Measurements from ENCODE around the gene CDCP2. TPM values are rescaled to one million over a fixed set of nuclear protein-coding genes. Genes with fewer than 3 reads are reported as not detected.

Gene CDCP2
- total and polyA plus RNA-seq, 2 of the 8 experiments (the other 6 are each of a cell fraction or from before 2014, with no cell fraction given), result not detected

- no peak overlapping the region for H2BK12ac ChIP-seq (ENCODE audit: low read depth, low read length)
- H4K20me1 ChIP-seq (replicated peaks in 1 of 2; ENCODE audit: control insufficient read depth in 1 of 2, insufficient read depth in 2 of 2, low read length in 2 of 2), result peaks cover 0 to 5% of the 10 kb centered on the region in 2 experiments
- ChIA-PET CTCF (ENCODE audit: partially characterized antibody) (interaction anchor here (0.6 to 6.5 kb wide), 39 partner anchors 10 to 329 kb away, joined by 3 to 55 read pairs (median 5); partner anchors contain the start of genes CDCP2, CYB5RL and MRPL37), POLR2A (ENCODE audit: partially characterized antibody) (no interaction called here)
- H3K14ac ChIP-seq (ENCODE audit: insufficient read length), result no peak overlapping the region
- H3K4ac ChIP-seq (replicated peaks; ENCODE audit: insufficient read length, low read depth, low read length), result no peak overlapping the region
- 94% methylated on average over 5 of the region's 5 CpGs; no CpG with 5 or more reads in 1 of the 2 experiments for WGBS, 2 experiments (ENCODE audit: extremely low coverage in 1 of 2, insufficient coverage in 1 of 2, insufficient read length in 1 of 2, insufficient replicate concordance in 2 of 2, low coverage in 1 of 2, low lambda C conversion rate in 2 of 2, missing lambda C conversion rate in 1 of 2)
- no peak overlapping the region for H3K18ac ChIP-seq (ENCODE audit: extremely low read depth, low read length)
- no peak overlapping the region for H3K56ac ChIP-seq (replicated peaks; ENCODE audit: insufficient read length, low read depth, low read length)
- H2BK20ac ChIP-seq (ENCODE audit: low read length), result no peak overlapping the region
- no peak overlapping the region for H2BK15ac ChIP-seq (ENCODE audit: low read length)
- no peak overlapping the region for H2BK5ac ChIP-seq (ENCODE audit: low read depth, low read length)
- DNase-seq (ENCODE audit: low read depth in 1 of 2, low spot score in 2 of 2) (no peak), FAIRE-seq (no peak)
- no peak overlapping the region for H3K23ac ChIP-seq (ENCODE audit: insufficient read length)
- H3K27ac ChIP-seq (ENCODE audit: low read depth, low read length), result no peak overlapping the region
- H4K91ac ChIP-seq (replicated peaks; ENCODE audit: insufficient read length, low read length), result no peak overlapping the region
- no peak overlapping the region for H4K5ac ChIP-seq (ENCODE audit: insufficient read length, low read depth, low read length)
- H3K79me1 ChIP-seq (ENCODE audit: low read depth, low read length), result no peaks in the 10 kb centered on the region
- H3K4me3 ChIP-seq (ENCODE audit: extremely low read depth in 1 of 4, insufficient read depth in 2 of 4, low read depth in 3 of 4, low read length in 4 of 4), result no peak overlapping the region
- no peaks in the 10 kb centered on the region for H3K27me3 ChIP-seq (replicated peaks in 1 of 4; ENCODE audit: control insufficient read depth in 3 of 4, extremely low read depth in 1 of 4, insufficient read depth in 3 of 4, low read length in 3 of 4)
- H2BK120ac ChIP-seq (replicated peaks; ENCODE audit: low read depth, low read length), result no peak overlapping the region
- H3K36me3 ChIP-seq (ENCODE audit: control insufficient read depth in 2 of 4, insufficient read depth in 4 of 4, low read length in 3 of 4), result no peaks in the 10 kb centered on the region; a peak in 1 of 8 replicates
- no peak overlapping the region for H2AFZ ChIP-seq (ENCODE audit: low read length)
- H3K4me2 ChIP-seq (ENCODE audit: insufficient read depth in 1 of 2, low read depth in 2 of 2, low read length in 2 of 2), result no peak overlapping the region
- no peak overlapping the region for H4K8ac ChIP-seq (ENCODE audit: extremely low read depth, insufficient read depth, low read length)
- no peak overlapping the region for H2AK5ac ChIP-seq (ENCODE audit: low read depth, low read length)
- no peak for TF ChIP-seq SP2 (IDR thresholded peaks at IDR 0.05; ENCODE audit: low read length)
- no peak for TF ChIP-seq SRF (IDR thresholded peaks at IDR 0.05; ENCODE audit: low read depth, low read length)
- no peak for TF ChIP-seq GTF2F1 (IDR thresholded peaks at IDR 0.05; ENCODE audit: borderline replicate concordance, low read depth, low read length)
- TF ChIP-seq RFX5 (IDR thresholded peaks at IDR 0.05; ENCODE audit: borderline replicate concordance, low read depth, low read length), result no peak
- no peak for TF ChIP-seq BRCA1 (IDR thresholded peaks at IDR 0.05; ENCODE audit: low read depth, low read length)
- TF ChIP-seq SIN3A (conservative IDR thresholded peaks at IDR 0.05 in 1 of 2, IDR thresholded peaks at IDR 0.05 in 1 of 2; ENCODE audit: low read depth in 1 of 2, low read length in 2 of 2), result no peak
- no peak for TF ChIP-seq RAD21 (IDR thresholded peaks at IDR 0.05 in 1 of 2, conservative IDR thresholded peaks at IDR 0.05 in 1 of 2; ENCODE audit: low read depth in 2 of 2, low read length in 2 of 2)
- TF ChIP-seq, protein P1, sequence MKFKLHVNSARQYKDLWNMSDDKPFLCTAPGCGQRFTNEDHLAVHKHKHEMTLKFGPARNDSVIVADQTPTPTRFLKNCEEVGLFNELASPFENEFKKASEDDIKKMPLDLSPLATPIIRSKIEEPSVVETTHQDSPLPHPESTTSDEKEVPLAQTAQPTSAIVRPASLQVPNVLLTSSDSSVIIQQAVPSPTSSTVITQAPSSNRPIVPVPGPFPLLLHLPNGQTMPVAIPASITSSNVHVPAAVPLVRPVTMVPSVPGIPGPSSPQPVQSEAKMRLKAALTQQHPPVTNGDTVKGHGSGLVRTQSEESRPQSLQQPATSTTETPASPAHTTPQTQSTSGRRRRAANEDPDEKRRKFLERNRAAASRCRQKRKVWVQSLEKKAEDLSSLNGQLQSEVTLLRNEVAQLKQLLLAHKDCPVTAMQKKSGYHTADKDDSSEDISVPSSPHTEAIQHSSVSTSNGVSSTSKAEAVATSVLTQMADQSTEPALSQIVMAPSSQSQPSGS (IDR thresholded peaks at IDR 0.05; ENCODE audit: low read length), result no peak
- no peak for TF ChIP-seq SP4 (IDR thresholded peaks at IDR 0.05; ENCODE audit: low read length)
- TF ChIP-seq FOSL1 (IDR thresholded peaks at IDR 0.05; ENCODE audit: insufficient read depth, low read depth, low read length), result no peak
- H3K23me2 ChIP-seq (ENCODE audit: low read depth, low read length), result no peaks in the 10 kb centered on the region
- no peaks in the 10 kb centered on the region for H3K4me1 ChIP-seq (replicated peaks in 1 of 4; ENCODE audit: control insufficient read depth in 3 of 4, insufficient read depth in 4 of 4, low read length in 3 of 4)
- no peaks in the 10 kb centered on the region for H3K9me3 ChIP-seq (ENCODE audit: insufficient read depth in 2 of 2, low read depth in 1 of 2, low read length in 1 of 2)
- no peak overlapping the region; a peak in 1 of 7 replicates for H3K9ac ChIP-seq (replicated peaks in 1 of 4; ENCODE audit: extremely low read depth in 1 of 4, low read depth in 3 of 4, low read length in 3 of 4)
- no peaks in the 10 kb centered on the region for H3K79me2 ChIP-seq (ENCODE audit: control insufficient read depth in 1 of 2, insufficient read depth in 2 of 2, low read length in 2 of 2)
Observed at GRCh38 chr1:54180701-54181360, 28.0 kb upstream of the CDCP2 start.

Measured in H1 (cell line).